H1 (cell line): Measurements from ENCODE around the gene PLCXD1. TPM values are rescaled to one million over a fixed set of nuclear protein-coding genes. Genes with fewer than 3 reads are reported as not detected.
A peak's percentile ranks its signal among the peaks of the same experiment; 100 is the strongest.

ENCODE experiments used
- E2F6 ChIP-seq: IDR thresholded peaks from 2 replicates; pipeline ENCODE4 v1.6.1; 2012; ENCODE audit warnings: inconsistent platforms
- GABPA ChIP-seq: IDR thresholded peaks from 2 replicates; pipeline ENCODE4 v1.6.1; 2011; ENCODE audit warnings: mild to moderate bottlenecking, low read length, moderate library complexity, borderline replicate concordance; ENCODE audit not compliant: insufficient read depth
- KDM4A ChIP-seq: IDR thresholded peaks from one replicate; pipeline ENCODE4 v1.7.1; 2012; ENCODE audit warnings: low read depth, mild to moderate bottlenecking, moderate library complexity, low read length, inconsistent platforms; ENCODE audit not compliant: severe bottlenecking
- polyA plus RNA-seq, 7 experiments: library from polyadenylated mRNA; depleted of rRNA in 3 of 7; stranded (reverse) in 5 of 7; unstranded in 2 of 7; fragments of >200 nt in 5 of 7; fragments of 200-250 nt in 2 of 7; gene quantifications; 1 replicate in 5 of 7; 2 replicates in 1 of 7; 4 replicates in 1 of 7; pipeline versions ENCODE4 v1.2.1 to v1.2.3, GENCODE V29; 2011 to 2013; ENCODE audit warnings: missing spikeins in 2 of 7, mixed read lengths in 2 of 7
- total RNA-seq: library from RNA; stranded (reverse); fragmentation: NEBNext Ultra II Directional; extraction: Animal tissue kit (Norgen Biotek cat#: 25700); gene quantifications from 2 replicates; pipeline ENCODE4 v1.2.1, GENCODE V29; 2021

The PLCXD1 gene
- total and polyA plus RNA-seq, 2 of the 8 experiments (the other 6 are each of a cell fraction or from before 2014, with no cell fraction given) = 93.6 to 124 TPM

- TF ChIP-seq GABPA = peak; percentile 65; the same call in 1 of the 2 replicates
- TF ChIP-seq E2F6 = peak; percentile 18; the same call in 1 of the 2 replicates
- TF ChIP-seq KDM4A = peak; percentile 54
- TF ChIP-seq, all 59 proteins: peak for 7
Observed at GRCh38 chrX:331151-331824, 50.1 kb downstream of the PLCXD1 start (continued).
